SK-N-SH (cell line): ENCODE data around the gene ERCC6L.

Experiments used
- CTCF ChIP-seq: fragments of 200-600 bp; sonication (generic); IDR thresholded peaks from 2 replicates; pipeline ENCODE4 v1.6.1; 2017; ENCODE audit warnings: antibody characterized with exemption, mild to moderate bottlenecking, moderate library complexity
- ELF1 ChIP-seq: IDR thresholded peaks from 2 replicates; pipeline ENCODE4 v1.4.0; 2012
- FOXJ3 ChIP-seq: sonication (generic); formaldehyde crosslinking; IDR thresholded peaks from 2 replicates; pipeline ENCODE4 v1.5.1; 2020; ENCODE audit warnings: mild to moderate bottlenecking, missing genetic modification reagents
- FOXM1 ChIP-seq: IDR thresholded peaks from 2 replicates; pipeline ENCODE4 v1.4.0; 2012; ENCODE audit warnings: low read depth, mild to moderate bottlenecking
- NRF1 ChIP-seq: IDR thresholded peaks from 2 replicates; pipeline ENCODE4 v1.6.1; 2012; ENCODE audit warnings: low read depth, mild to moderate bottlenecking, low read length
- PBX3 ChIP-seq: IDR thresholded peaks from 2 replicates; pipeline ENCODE4; 2012
- POLR2AphosphoS5 ChIP-seq: IDR thresholded peaks from 2 replicates; pipeline ENCODE4 v1.6.1; 2012; ENCODE audit warnings: low read depth, low read length
- REST ChIP-seq: IDR thresholded peaks from 2 replicates; pipeline ENCODE4 v1.6.1; 2012; ENCODE audit warnings: mild to moderate bottlenecking, low read depth, low read length, moderate library complexity
- RFX5 ChIP-seq: IDR thresholded peaks from 2 replicates; pipeline ENCODE4 v1.6.1; 2012; ENCODE audit warnings: mild to moderate bottlenecking, improper control_type of control experiment, low read length
- RXRA ChIP-seq: IDR thresholded peaks from 2 replicates; pipeline ENCODE4 v1.4.0; 2012; ENCODE audit warnings: low read depth, mild to moderate bottlenecking, borderline replicate concordance
- SIN3A ChIP-seq: IDR thresholded peaks from 2 replicates; pipeline ENCODE4 v1.6.1; 2012; ENCODE audit warnings: low read depth, mild to moderate bottlenecking, low read length, moderate library complexity, borderline replicate concordance
- SMC3 ChIP-seq: IDR thresholded peaks from 2 replicates; pipeline ENCODE4 v1.6.1; 2012; ENCODE audit warnings: low read depth, low read length, improper control_type of control experiment
- USF1 ChIP-seq: IDR thresholded peaks from 2 replicates; pipeline ENCODE4 v1.4.0; 2012; ENCODE audit warnings: low read depth, borderline replicate concordance
- USF2 ChIP-seq: fragments of 150-350 bp; IDR thresholded peaks from 2 replicates; pipeline ENCODE4 v1.6.1; 2017; ENCODE audit warnings: antibody characterized with exemption, low read length, low read depth, borderline replicate concordance

GRCh38 chrX:72202792-72203401, 35.9 kb downstream of the ERCC6L start:
- TF ChIP-seq RFX5 = no peak
- TF ChIP-seq RXRA = no peak
- no peak for TF ChIP-seq SIN3A
- TF ChIP-seq USF2 = no peak
- TF ChIP-seq CTCF = no peak
- no peak for TF ChIP-seq FOXM1
- no peak for TF ChIP-seq USF1
- no peak for TF ChIP-seq PBX3
- TF ChIP-seq POLR2AphosphoS5 = no peak
- no peak for TF ChIP-seq REST
- TF ChIP-seq FOXJ3 (CRISPR knock-in tag) = no peak
- no peak for TF ChIP-seq NRF1
- no peak for TF ChIP-seq SMC3
- TF ChIP-seq ELF1 = no peak
